Glutamatergic neuron (in vitro differentiated cells): ENCODE data around the gene ZMAT3. TPM values are rescaled to one million over a fixed set of nuclear protein-coding genes. Genes with fewer than 3 reads are reported as not detected.
"Not testable (repeated sequence)": the region's sequence is repeated elsewhere in the genome, so short reads cannot be mapped to it uniquely, and the experiment has no call there.

Experiments used
- DNase-seq: peaks from one replicate; pipeline ENCODE4 v3.0.0; 2022
- H3K27ac Mint-ChIP-seq: one replicate; pipeline ENCODE4 v1.8.0; 2020; ENCODE audit warnings: mild to moderate bottlenecking, mixed read lengths, inconsistent platforms; ENCODE audit not compliant: unreplicated experiment
- H3K27me3 Mint-ChIP-seq: one replicate; pipeline ENCODE4 v1.8.0; 2020; ENCODE audit warnings: mild to moderate bottlenecking, moderate library complexity, mixed read lengths, inconsistent platforms; ENCODE audit not compliant: unreplicated experiment
- H3K36me3 Mint-ChIP-seq: one replicate; pipeline ENCODE4 v1.8.0; 2020; ENCODE audit warnings: mild to moderate bottlenecking, mixed read lengths, inconsistent platforms; ENCODE audit not compliant: unreplicated experiment
- H3K4me1 Mint-ChIP-seq: one replicate; pipeline ENCODE4 v1.8.0; 2020; ENCODE audit warnings: mild to moderate bottlenecking, low read depth, mixed read lengths, inconsistent platforms; ENCODE audit not compliant: unreplicated experiment
- H3K4me3 Mint-ChIP-seq: one replicate; pipeline ENCODE4 v1.8.0; 2020; ENCODE audit warnings: mild to moderate bottlenecking, mixed read lengths, inconsistent platforms; ENCODE audit not compliant: unreplicated experiment
- H3K9me3 Mint-ChIP-seq: one replicate; pipeline ENCODE4 v1.8.0; 2020; ENCODE audit warnings: mild to moderate bottlenecking, moderate library complexity, mixed read lengths, inconsistent platforms; ENCODE audit not compliant: unreplicated experiment
- total RNA-seq: library from RNA; stranded (reverse); fragmentation: NEBNext Ultra II Directional; extraction: Animal tissue kit (Norgen Biotek cat#: 25700); gene quantifications from one replicate; pipeline ENCODE4 v1.2.1, GENCODE V29; 2021; ENCODE audit not compliant: unreplicated experiment
- TF ChIP-seq, protein P1 (sequence below): fragments of 200-600 bp; sonication (generic); IDR thresholded peaks from one replicate; pipeline ENCODE4 v1.5.0; 2021; ENCODE audit not compliant: partially characterized antibody, unreplicated experiment

ZMAT3 gene
- total RNA-seq, 1 donor from 2014 or later = 14.0 TPM

DNA sequence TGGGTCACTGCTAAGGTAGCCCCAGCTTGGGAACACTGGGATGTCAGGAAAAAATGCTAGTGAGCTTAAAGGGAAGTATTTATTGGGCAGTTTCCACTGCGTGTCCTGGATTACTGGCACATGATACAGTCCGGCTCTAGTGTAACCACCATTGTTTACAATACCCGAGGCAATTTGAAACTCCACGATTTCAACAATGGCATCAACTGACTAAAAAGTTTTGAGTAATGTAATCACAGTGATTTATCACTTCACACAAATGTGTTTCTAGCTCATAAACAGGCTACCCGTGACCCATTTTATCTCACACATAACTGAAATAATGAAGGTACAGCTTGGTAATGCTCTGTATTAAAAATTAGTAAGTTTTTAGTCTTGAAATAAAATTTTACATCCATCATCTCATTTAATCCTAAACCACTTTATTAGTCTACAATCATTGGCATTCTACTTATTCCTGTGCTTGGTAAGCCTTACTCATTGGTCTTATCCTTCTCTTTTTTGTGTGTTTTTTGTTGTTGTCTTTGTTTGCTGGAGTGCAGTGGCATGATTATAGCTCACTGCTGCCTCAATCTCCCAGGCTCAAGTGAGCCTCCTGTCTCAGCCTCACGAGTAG, 7.6 kb downstream of the ZMAT3 start:
- Mint-ChIP-seq H3K36me3 (no peaks in the 10 kb centered on the region), H3K27me3 (no peaks in the 10 kb centered on the region), H3K4me3 (no peak overlapping the region), H3K4me1 (peaks cover 6% of the 10 kb centered on the region), H3K9me3 (no peaks in the 10 kb centered on the region), H3K27ac (no peak overlapping the region)
- DNase-seq = no peak
- TF ChIP-seq, protein P1, sequence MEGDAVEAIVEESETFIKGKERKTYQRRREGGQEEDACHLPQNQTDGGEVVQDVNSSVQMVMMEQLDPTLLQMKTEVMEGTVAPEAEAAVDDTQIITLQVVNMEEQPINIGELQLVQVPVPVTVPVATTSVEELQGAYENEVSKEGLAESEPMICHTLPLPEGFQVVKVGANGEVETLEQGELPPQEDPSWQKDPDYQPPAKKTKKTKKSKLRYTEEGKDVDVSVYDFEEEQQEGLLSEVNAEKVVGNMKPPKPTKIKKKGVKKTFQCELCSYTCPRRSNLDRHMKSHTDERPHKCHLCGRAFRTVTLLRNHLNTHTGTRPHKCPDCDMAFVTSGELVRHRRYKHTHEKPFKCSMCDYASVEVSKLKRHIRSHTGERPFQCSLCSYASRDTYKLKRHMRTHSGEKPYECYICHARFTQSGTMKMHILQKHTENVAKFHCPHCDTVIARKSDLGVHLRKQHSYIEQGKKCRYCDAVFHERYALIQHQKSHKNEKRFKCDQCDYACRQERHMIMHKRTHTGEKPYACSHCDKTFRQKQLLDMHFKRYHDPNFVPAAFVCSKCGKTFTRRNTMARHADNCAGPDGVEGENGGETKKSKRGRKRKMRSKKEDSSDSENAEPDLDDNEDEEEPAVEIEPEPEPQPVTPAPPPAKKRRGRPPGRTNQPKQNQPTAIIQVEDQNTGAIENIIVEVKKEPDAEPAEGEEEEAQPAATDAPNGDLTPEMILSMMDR = no peak

DNA sequence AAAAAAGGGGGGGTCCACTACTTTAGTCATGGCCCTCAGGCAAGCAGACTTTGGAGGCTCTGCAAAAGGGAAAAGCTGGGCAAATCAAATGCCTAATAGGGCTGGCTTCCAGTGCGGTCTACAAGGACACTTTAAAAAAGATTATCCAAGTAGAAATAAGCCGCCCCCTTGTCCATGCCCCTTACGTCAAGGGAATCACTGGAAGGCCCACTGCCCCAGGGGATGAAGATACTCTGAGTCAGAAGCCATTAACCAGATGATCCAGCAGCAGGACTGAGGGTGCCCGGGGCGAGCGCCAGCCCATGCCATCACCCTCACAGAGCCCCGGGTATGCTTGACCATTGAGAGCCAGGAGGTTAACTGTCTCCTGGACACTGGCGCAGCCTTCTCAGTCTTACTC, 15.3 kb downstream of the ZMAT3 start:
- no peak overlapping the region for H3K27ac Mint-ChIP-seq
- DNase-seq = no peak
- H3K4me1 Mint-ChIP-seq = no peaks in the 10 kb centered on the region
- H3K9me3 Mint-ChIP-seq = peaks cover 3% of the 10 kb centered on the region
- no peak overlapping the region for H3K4me3 Mint-ChIP-seq
- TF ChIP-seq, protein P1 = no peak
- peaks cover 2% of the 10 kb centered on the region for H3K27me3 Mint-ChIP-seq
- H3K36me3 Mint-ChIP-seq = peaks cover 11% of the 10 kb centered on the region

DNA sequence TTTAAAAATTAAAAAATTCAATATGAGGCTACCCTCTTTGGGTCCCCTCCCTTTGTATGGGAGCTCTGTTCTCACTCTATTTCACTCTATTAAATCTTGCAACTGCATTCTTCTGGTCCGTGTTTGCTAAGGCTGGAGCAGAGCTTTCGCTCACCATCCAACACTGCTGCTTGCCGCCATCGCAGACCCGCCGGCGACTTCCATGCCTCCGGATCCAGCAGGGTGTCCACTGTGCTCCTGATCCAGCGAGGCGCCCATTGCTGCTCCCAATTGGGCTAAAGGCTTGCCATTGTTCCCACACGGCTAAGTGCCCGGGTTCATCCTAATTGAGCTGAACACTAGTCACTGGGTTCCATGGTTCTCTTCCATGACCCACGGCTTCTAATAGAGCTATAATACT, 17.0 kb downstream of the ZMAT3 start:
- not testable (repeated sequence) for H3K4me1 Mint-ChIP-seq, H3K4me3 Mint-ChIP-seq, H3K9me3 Mint-ChIP-seq, H3K27ac Mint-ChIP-seq, DNase-seq, H3K27me3 Mint-ChIP-seq
- peaks cover 16% of the 10 kb centered on the region for H3K36me3 Mint-ChIP-seq

DNA sequence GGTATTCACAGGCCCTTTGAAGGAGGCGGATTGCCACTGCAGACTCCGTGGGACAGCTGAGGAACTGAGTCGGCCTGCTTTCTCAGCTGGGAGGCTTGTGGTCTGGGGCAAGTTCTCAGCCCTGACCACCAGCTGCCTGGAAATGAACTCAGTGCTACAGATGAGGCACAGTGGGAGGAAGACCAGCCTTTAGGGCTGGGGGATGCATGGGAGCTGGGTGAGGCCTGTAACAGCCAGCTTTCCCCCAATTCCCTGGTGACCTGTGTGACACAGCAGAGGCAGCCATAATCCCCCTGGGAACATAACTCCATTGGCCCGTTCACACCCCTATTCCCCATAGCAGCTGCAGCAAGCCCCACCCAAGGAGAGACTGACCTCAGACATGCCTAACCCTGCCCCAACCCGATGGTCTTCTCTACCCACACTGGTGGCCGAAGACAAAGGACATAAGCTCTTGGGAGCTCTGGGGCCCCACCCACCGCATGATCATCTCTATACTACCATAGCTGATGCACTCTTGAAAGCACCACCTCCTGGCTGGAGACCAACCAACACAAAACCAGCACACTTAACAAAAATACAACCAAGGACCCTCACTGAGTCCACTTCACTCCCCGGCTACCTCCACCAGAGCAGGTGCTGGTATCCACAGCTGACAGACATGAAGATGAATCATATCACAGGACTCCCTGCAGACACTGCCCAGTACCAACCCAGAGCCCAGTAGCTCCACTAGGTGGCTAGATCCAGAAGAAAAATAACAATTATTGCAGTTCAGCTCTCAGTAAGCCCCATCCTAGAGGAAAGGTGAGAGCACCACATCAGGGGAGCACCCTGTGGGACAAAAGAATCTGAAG, 24.9 kb downstream of the ZMAT3 start:
- no peak for DNase-seq
- peaks cover 14% of the 10 kb centered on the region for H3K36me3 Mint-ChIP-seq
- TF ChIP-seq, protein P1 = no peak
- H3K4me3 Mint-ChIP-seq = no peak overlapping the region
- peaks cover 6% of the 10 kb centered on the region for H3K9me3 Mint-ChIP-seq
- peaks cover 2% of the 10 kb centered on the region for H3K27me3 Mint-ChIP-seq
- H3K4me1 Mint-ChIP-seq = peaks cover 3% of the 10 kb centered on the region
- H3K27ac Mint-ChIP-seq = no peak overlapping the region

DNA sequence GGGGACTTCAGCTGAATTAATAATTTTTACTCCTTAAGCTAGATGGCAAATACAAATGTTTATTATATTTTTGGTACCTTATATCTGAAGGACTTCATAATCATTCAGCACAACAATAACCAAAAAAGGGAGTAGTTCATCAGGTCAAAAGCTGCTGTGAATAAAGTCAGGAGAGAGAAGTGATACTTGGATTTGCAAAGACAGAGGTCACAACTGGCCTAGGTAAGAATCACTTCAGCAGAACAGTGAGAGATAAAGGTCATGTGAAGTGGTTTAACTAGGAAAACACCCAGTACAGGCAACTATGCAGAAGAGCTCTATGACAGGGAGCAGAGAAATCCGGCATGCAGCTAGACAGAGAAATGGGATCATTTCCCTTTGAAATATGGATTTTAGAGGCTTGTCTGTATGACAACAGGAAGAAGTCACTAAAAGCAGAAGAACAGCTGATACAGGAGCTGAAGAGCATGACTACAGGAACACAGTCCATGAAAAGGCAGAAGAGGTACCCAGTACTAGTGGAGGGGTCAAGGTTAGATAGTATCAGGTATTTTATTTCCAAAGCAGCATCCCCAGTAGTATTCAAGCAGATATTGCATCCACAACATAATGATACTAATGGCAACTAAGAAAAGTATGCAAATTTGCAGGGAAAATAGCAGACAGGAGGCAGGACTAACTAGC, 25.7 kb downstream of the ZMAT3 start:
- TF ChIP-seq, protein P1 = no peak
- Mint-ChIP-seq H3K27ac (no peak overlapping the region), H3K4me1 (peaks cover 3% of the 10 kb centered on the region), H3K4me3 (no peak overlapping the region), H3K36me3 (peaks cover 13% of the 10 kb centered on the region), H3K9me3 (peaks cover 7% of the 10 kb centered on the region), H3K27me3 (peaks cover 2% of the 10 kb centered on the region)
- DNase-seq = no peak

DNA sequence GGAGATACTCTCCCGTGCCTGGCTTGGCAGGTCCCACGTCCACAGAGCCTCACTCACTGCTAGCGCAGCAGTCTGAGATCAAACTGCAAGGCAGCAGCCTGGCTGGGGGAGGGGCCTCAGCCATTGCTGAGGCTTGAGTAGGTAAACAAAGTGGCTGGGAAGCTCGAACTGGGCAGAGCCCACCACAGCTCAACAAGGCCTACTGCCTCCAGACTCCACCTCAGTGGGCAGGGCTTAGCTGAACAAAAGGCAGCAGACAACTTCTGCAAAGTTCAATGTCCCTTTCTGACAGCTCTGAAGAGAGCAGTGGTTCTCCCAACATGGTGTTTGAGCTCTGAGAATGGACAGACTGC, 32.7 kb downstream of the ZMAT3 start:
- not testable (repeated sequence) for H3K27ac Mint-ChIP-seq, H3K4me3 Mint-ChIP-seq, H3K27me3 Mint-ChIP-seq, DNase-seq, H3K4me1 Mint-ChIP-seq, H3K9me3 Mint-ChIP-seq
- peaks cover 24% of the 10 kb centered on the region for H3K36me3 Mint-ChIP-seq
